GM10248 (cell line): ENCODE data around the gene MYO15B.

Source experiments
- CTCF ChIA-PET: fragments of 300-600 bp; sonication (Branson Sonifier 250); formaldehyde crosslinking; extraction: SDS; loops from one replicate; lab custom pipeline; 2021; ENCODE audit warnings: antibody characterized with exemption; lab: Yijun Ruan, JAX
- POLR2A ChIA-PET: fragments of 350-650 bp; sonication (Branson Sonifier 250); formaldehyde crosslinking; extraction: SDS; loops from one replicate; lab custom pipeline; 2020; ENCODE audit warnings: antibody characterized with exemption; lab: Yijun Ruan, JAX
- DNase-seq: peaks from one replicate; pipeline ENCODE4 v3.0.0; 2012; ENCODE audit errors: extremely low spot score
- TF ChIP-seq, protein P1 (sequence below): IDR thresholded peaks from 2 replicates; pipeline ENCODE4 v1.5.1; 2012; ENCODE audit warnings: mild to moderate bottlenecking, low read depth; ENCODE audit errors: extremely low read depth, missing control alignments, control extremely low read depth

The MYO15B gene

DNA sequence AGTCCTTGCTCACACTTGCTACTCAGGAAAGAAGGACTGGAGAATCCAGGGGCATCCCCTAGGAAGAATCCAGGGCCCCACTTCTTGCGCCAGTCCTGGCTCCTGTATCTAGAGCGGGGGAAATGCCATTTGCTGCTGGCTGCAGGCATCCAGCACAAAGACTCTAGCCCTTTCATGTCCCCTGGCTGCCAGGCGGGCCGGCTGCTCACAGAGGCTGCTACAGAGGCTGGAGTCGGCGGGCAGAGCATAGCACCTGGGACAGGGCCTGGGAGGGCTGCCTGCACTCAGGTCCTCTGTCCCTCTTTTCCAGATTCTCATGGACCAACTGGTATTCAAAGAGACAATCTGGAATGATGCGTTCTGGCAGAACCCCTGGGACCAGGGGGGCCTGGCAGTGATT, 59.5 kb downstream of the MYO15B start:
- ChIA-PET POLR2A (interaction anchor here (1.1 kb wide), 1 partner anchor 133 kb away, joined by 4 read pairs; no protein-coding TSS in a partner anchor), CTCF (interaction anchor here (1.0 to 29.8 kb wide), 8 partner anchors 8 to 102 kb away, joined by 3 to 856 read pairs (median 6); partner anchors contain the start of genes RECQL5, SAP30BP and SMIM5)
- TF ChIP-seq, protein P1, sequence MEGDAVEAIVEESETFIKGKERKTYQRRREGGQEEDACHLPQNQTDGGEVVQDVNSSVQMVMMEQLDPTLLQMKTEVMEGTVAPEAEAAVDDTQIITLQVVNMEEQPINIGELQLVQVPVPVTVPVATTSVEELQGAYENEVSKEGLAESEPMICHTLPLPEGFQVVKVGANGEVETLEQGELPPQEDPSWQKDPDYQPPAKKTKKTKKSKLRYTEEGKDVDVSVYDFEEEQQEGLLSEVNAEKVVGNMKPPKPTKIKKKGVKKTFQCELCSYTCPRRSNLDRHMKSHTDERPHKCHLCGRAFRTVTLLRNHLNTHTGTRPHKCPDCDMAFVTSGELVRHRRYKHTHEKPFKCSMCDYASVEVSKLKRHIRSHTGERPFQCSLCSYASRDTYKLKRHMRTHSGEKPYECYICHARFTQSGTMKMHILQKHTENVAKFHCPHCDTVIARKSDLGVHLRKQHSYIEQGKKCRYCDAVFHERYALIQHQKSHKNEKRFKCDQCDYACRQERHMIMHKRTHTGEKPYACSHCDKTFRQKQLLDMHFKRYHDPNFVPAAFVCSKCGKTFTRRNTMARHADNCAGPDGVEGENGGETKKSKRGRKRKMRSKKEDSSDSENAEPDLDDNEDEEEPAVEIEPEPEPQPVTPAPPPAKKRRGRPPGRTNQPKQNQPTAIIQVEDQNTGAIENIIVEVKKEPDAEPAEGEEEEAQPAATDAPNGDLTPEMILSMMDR = no peak
- no peak for DNase-seq

DNA sequence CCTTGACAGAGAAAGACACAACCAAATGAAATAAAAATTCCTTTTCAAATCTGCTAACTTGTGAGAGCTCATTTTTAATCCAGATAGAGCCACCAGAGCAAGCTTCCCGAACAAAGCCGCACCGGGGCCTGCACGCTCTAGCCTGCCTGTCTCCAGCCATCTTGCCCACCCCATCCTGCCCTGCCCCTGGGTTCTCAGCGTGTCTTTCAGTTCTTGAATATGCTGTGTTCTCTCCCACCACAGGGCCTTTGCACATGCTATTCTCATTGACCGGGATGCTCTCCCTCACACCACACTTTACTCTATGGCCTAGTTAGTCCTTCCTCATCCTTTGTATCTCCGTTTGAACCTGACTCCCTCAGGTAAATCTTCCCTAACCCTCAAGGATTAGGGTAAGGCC, 60.3 kb downstream of the MYO15B start:
- POLR2A ChIA-PET = no interaction called here
- DNase-seq = no peak
- TF ChIP-seq, protein P1 = no peak
- CTCF ChIA-PET = interaction anchor here (1.0 to 29.8 kb wide), 4 partner anchors 10 to 101 kb away, joined by 4 to 856 read pairs (median 234); partner anchors contain the start of genes RECQL5, SAP30BP and SMIM5

GRCh38 chr17:75649687-75650086, 62.1 kb downstream of the MYO15B start:
- CTCF ChIA-PET = interaction anchor here (1.2 to 23.7 kb wide), 7 partner anchors 12 to 115 kb away, joined by 3 to 463 read pairs (median 8); partner anchors contain the start of genes GALK1 and SMIM5
- DNase-seq = no peak
- TF ChIP-seq, protein P1 = no peak
- POLR2A ChIA-PET = no interaction called here

GRCh38 chr17:75650874-75651273, 63.3 kb downstream of the MYO15B start:
- no peak for DNase-seq
- ChIA-PET POLR2A (no interaction called here), CTCF (interaction anchor here (0.9 to 23.7 kb wide), 7 partner anchors 9 to 210 kb away, joined by 3 to 463 read pairs (median 10); partner anchors contain the start of gene SMIM5)
- TF ChIP-seq, protein P1 = no peak

DNA sequence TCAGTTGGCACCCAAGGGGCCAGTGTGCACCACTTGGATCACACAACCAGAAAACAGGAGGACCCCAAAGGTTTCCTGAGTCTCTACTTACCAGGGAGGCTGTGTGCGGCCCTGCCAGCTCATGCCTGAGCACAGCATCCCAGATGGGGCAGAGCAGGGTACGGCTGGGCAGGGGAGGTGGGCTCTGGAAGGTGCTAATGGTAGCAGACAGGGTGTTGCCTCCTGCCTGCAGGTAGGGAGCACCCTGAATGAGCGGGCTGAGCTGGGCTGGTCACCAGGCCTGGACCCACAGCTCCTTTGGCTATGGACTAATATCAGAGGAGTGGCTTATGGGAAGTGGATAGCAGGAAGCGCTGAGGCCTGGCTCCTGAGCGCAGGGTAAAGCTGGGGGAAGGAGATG, 64.7 kb downstream of the MYO15B start:
- ChIA-PET CTCF (interaction anchor here (1.2 to 23.7 kb wide), 13 partner anchors 9 to 211 kb away, joined by 3 to 463 read pairs (median 6); partner anchors contain the start of genes GALK1, RECQL5, SAP30BP and SMIM5), POLR2A (no interaction called here)

DNA sequence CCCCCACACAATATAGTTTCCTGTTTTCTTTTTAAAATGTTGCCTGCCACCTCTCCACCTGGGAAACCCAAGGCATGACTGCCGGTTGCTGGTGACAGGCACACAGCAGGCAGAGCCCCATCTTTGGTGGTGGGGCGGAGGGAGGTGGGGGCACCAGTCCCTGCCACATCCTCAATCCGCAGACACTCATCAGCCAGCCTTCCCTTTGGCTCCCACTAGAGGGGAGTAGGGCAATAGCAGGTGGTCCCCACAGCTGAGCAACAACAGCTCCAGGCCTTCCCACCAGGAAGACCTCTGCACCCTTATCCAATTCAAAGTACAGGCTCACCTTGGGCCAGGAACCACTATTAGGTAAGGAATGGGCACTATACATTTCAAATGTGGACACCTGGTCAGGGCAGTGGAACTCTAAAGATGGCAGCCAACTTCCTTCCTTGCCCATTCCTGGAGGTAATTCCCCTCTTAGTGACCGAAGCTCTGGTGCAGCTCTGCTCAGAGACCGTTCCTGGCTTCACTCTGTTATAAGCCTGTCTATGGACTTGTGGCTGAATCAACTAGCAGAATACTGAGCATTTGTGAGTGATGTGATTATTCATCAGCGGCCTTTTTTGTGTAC, 65.4 kb downstream of the MYO15B start:
- ChIA-PET CTCF (interaction anchor here (0.8 to 23.7 kb wide), 10 partner anchors 8 to 112 kb away, joined by 3 to 463 read pairs (median 12); partner anchors contain the start of genes GALK1, RECQL5, SAP30BP and SMIM5), POLR2A (no interaction called here)
- DNase-seq = peak; percentile 58
- TF ChIP-seq, protein P1 = peak; percentile 69

More for the DNA sequence above, 64.7 kb downstream of the MYO15B start:
- TF ChIP-seq, protein P1 = no peak
- no peak for DNase-seq
